ENCODE results near the gene IQCM. TPM values are rescaled to one million over a fixed set of nuclear protein-coding genes. Genes with fewer than 3 reads are reported as not detected.

IQCM gene
- total RNA-seq, 4 donors from 2014 or later, result 0.48 TPM; not detected in 3

GRCh38 chr4:149631629-149632028 lies 184.0 kb downstream of the IQCM start:
- H3K4me1 ChIP-seq, result no peaks in the 10 kb centered on the region
- H3K9me3 ChIP-seq, result no peaks in the 10 kb centered on the region
- TF ChIP-seq, protein P1, sequence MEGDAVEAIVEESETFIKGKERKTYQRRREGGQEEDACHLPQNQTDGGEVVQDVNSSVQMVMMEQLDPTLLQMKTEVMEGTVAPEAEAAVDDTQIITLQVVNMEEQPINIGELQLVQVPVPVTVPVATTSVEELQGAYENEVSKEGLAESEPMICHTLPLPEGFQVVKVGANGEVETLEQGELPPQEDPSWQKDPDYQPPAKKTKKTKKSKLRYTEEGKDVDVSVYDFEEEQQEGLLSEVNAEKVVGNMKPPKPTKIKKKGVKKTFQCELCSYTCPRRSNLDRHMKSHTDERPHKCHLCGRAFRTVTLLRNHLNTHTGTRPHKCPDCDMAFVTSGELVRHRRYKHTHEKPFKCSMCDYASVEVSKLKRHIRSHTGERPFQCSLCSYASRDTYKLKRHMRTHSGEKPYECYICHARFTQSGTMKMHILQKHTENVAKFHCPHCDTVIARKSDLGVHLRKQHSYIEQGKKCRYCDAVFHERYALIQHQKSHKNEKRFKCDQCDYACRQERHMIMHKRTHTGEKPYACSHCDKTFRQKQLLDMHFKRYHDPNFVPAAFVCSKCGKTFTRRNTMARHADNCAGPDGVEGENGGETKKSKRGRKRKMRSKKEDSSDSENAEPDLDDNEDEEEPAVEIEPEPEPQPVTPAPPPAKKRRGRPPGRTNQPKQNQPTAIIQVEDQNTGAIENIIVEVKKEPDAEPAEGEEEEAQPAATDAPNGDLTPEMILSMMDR (IDR thresholded peaks at IDR 0.05), result no peak
- no peak for TF ChIP-seq POLR2A (IDR thresholded peaks at IDR 0.05)
- no peak overlapping the region for H3K27ac ChIP-seq
- no peak for DNase-seq
- no peaks in the 10 kb centered on the region for H3K36me3 ChIP-seq
- H3K4me3 ChIP-seq, result no peak overlapping the region
- no peaks in the 10 kb centered on the region for H3K27me3 ChIP-seq
- intact Hi-C loops (cut with DNase I; ENCODE audit: low total_unique reads), result no loop called here

- TF ChIP-seq POLR2A (IDR thresholded peaks at IDR 0.05), result no peak
These were observed 185.6 kb downstream of the IQCM start for GRCh38 chr4:149630064-149630463.

DNA sequence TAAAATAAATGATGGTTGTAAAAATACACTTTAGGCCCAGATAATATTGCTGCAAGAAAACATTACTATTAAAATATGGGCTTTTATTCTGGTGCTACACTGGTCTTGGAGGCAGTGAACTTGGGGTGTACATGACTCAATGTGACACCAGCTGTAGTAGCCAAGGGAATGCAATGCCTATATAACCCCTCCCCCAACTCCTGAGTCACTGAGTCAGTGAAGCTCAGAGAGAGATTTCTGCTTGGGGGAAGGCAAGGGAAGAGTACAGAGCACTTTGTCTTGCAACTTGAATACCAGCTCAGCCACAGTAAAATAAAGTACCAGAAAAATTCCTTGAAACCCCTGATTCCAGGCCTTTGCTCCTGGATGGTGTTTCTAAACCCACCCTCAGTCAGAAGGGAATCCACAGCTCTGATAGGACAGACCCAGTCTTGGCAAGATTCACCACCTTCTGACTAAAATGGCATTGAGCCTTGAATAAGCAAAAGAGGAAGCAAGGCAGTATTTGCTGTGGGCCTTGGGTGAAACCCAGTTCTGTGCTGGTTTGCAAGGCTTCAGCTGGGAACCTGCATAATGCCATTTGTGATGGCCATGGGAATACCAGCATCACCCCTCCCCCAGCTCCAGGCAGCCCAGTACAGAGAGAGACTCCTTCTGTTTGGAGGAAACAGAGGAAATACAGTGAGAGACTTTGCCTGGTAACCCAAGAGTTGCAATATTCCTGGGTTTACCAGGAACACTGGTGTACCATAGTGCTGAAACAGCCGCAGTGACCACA lies 209.9 kb downstream of the IQCM start:
- H3K27ac ChIP-seq, result no peak overlapping the region
- no peaks in the 10 kb centered on the region for H3K4me1 ChIP-seq
- no peak overlapping the region for H3K4me3 ChIP-seq
- no peaks in the 10 kb centered on the region for H3K9me3 ChIP-seq
- H3K27me3 ChIP-seq, result no peaks in the 10 kb centered on the region
- TF ChIP-seq, protein P1 (IDR thresholded peaks at IDR 0.05), result no peak
- no peak for TF ChIP-seq POLR2A (IDR thresholded peaks at IDR 0.05)
- no peaks in the 10 kb centered on the region for H3K36me3 ChIP-seq
- intact Hi-C loops (cut with DNase I; ENCODE audit: low total_unique reads), result no loop called here
- DNase-seq, result no peak

More at GRCh38 chr4:149630064-149630463, 185.6 kb downstream of the IQCM start:
- no peak for DNase-seq
- Histone ChIP-seq H3K9me3 (no peaks in the 10 kb centered on the region), H3K36me3 (no peaks in the 10 kb centered on the region), H3K27ac (no peak overlapping the region), H3K27me3 (no peaks in the 10 kb centered on the region), H3K4me1 (no peaks in the 10 kb centered on the region), H3K4me3 (no peak overlapping the region)
- intact Hi-C loops (cut with DNase I; ENCODE audit: low total_unique reads), result no loop called here

GRCh38 chr4:149604827-149605226 lies 210.8 kb downstream of the IQCM start:
- Histone ChIP-seq H3K27ac (no peak overlapping the region), H3K9me3 (no peaks in the 10 kb centered on the region), H3K36me3 (no peaks in the 10 kb centered on the region), H3K4me1 (no peaks in the 10 kb centered on the region), H3K4me3 (no peak overlapping the region), H3K27me3 (no peaks in the 10 kb centered on the region)
- no peak for TF ChIP-seq POLR2A (IDR thresholded peaks at IDR 0.05)
- TF ChIP-seq, protein P1 (IDR thresholded peaks at IDR 0.05), result no peak
- intact Hi-C loops (cut with DNase I; ENCODE audit: low total_unique reads), result no loop called here
- DNase-seq, result no peak

DNA sequence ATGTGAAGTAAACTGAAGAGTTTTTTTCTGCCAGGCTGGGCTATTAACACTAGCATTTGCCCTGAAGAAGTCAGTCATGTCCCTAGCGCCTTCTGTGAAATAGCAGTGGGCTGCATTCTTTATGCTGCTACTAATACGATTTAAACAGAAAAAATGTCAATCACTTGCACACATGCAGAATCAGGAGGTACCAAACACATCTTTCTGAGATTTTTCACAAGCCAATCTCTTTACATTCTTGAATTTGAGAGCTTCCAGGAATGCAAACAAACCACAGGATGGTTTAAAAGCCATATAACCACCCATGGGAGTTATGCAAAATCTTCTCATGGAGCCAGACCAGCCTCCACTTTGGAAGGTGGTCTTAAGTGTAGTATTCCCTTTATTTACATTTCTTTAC lies 220.1 kb downstream of the IQCM start:
- DNase-seq, result no peak
- Histone ChIP-seq H3K27ac (no peak overlapping the region), H3K27me3 (no peaks in the 10 kb centered on the region), H3K36me3 (no peaks in the 10 kb centered on the region), H3K4me1 (no peaks in the 10 kb centered on the region), H3K9me3 (no peaks in the 10 kb centered on the region), H3K4me3 (no peak overlapping the region)
- TF ChIP-seq, protein P1 (IDR thresholded peaks at IDR 0.05), result no peak
- TF ChIP-seq POLR2A (IDR thresholded peaks at IDR 0.05), result no peak
- intact Hi-C loops (cut with DNase I; ENCODE audit: low total_unique reads), result no loop called here
